T-helper 17 cell (primary cell): ENCODE data around the gene SH3RF3. TPM values are rescaled to one million over a fixed set of nuclear protein-coding genes. Genes with fewer than 3 reads are reported as not detected.
A peak's percentile ranks its signal among the peaks of the same experiment; 100 is the strongest.

Experiments
- ATAC-seq: fragments of 150-1000 bp; cut with Tn5 transposase; 2 replicates; pipeline ENCODE4 v1.10.0; 2021; ENCODE audit warnings: mild to moderate bottlenecking, moderate library complexity
- DNase-seq, 3 donors: peaks; one replicate each; pipeline versions ENCODE4 v3.0.0 to v3.0.0-alpha.2; 2020 to 2021
- H3K9me3 ChIP-seq: one replicate; pipeline ENCODE4 v1.7.0; 2013; ENCODE audit warnings: low read length, mild to moderate bottlenecking; ENCODE audit not compliant: control insufficient read depth, poor library complexity, severe bottlenecking
- H3K27ac Mint-ChIP-seq: one replicate; pipeline ENCODE4 v1.8.0; 2022; ENCODE audit warnings: mild to moderate bottlenecking, moderate library complexity, mixed read lengths
- H3K27me3 Mint-ChIP-seq: one replicate; pipeline ENCODE4 v1.8.0; 2022; ENCODE audit warnings: mixed read lengths
- H3K36me3 Mint-ChIP-seq: one replicate; pipeline ENCODE4 v1.8.0; 2022; ENCODE audit warnings: low read depth, mixed read lengths
- H3K4me1 Mint-ChIP-seq: one replicate; pipeline ENCODE4 v1.8.0; 2022; ENCODE audit warnings: mild to moderate bottlenecking, mixed read lengths
- H3K4me3 Mint-ChIP-seq: one replicate; pipeline ENCODE4 v1.8.0; 2022; ENCODE audit warnings: mild to moderate bottlenecking, moderate library complexity, mixed read lengths
- total RNA-seq, 4 donors: library from RNA in 2 of 4; stranded (reverse) in 2 of 4; gene quantifications; one replicate each; pipeline ENCODE4 v1.2.3 and lab custom pipeline; 2022 to 2026

Gene SH3RF3
- total RNA-seq, 2 donors from 2014 or later: 0.16 to 0.27 TPM

- peaks cover 2% of the 10 kb centered on the region for H3K36me3 Mint-ChIP-seq
- H3K27me3 Mint-ChIP-seq: peaks cover 55% of the 10 kb centered on the region
- H3K27ac Mint-ChIP-seq: no peak overlapping the region
- DNase-seq (no peak), ATAC-seq (no peak)
- peaks cover 6% of the 10 kb centered on the region for H3K4me1 Mint-ChIP-seq
- no peak overlapping the region for H3K4me3 Mint-ChIP-seq
- no peaks in the 10 kb centered on the region for H3K9me3 ChIP-seq
Observed at GRCh38 chr2:109124982-109125592, 3.9 kb upstream of the SH3RF3 start.

- Mint-ChIP-seq H3K27ac (no peak overlapping the region), H3K4me3 (no peak overlapping the region), H3K27me3 (peaks cover 62% of the 10 kb centered on the region), H3K4me1 (peaks cover 10% of the 10 kb centered on the region), H3K36me3 (peaks cover 5% of the 10 kb centered on the region)
- H3K9me3 ChIP-seq: no peaks in the 10 kb centered on the region
- ATAC-seq: no peak
- DNase-seq: no peak
Observed at GRCh38 chr2:109125593-109126500, 3.2 kb upstream of the SH3RF3 start.

- Mint-ChIP-seq H3K27me3 (peaks cover 64% of the 10 kb centered on the region), H3K4me1 (peaks cover 10% of the 10 kb centered on the region), H3K27ac (no peak overlapping the region), H3K36me3 (peaks cover 5% of the 10 kb centered on the region), H3K4me3 (no peak overlapping the region)
- DNase-seq (no peak), ATAC-seq (no peak)
- no peaks in the 10 kb centered on the region for H3K9me3 ChIP-seq
Observed at GRCh38 chr2:109126501-109126860, 2.5 kb upstream of the SH3RF3 start.

GRCh38 chr2:109127556-109127955 lies 1.4 kb upstream of the SH3RF3 start:
- ATAC-seq (no peak), DNase-seq (no peak)
- Mint-ChIP-seq H3K27me3 (peaks cover 64% of the 10 kb centered on the region), H3K4me3 (peak overlapping the region; percentile 82), H3K4me1 (peaks cover 10% of the 10 kb centered on the region), H3K27ac (no peak overlapping the region), H3K36me3 (peaks cover 5% of the 10 kb centered on the region)
- H3K9me3 ChIP-seq: no peaks in the 10 kb centered on the region

DNA sequence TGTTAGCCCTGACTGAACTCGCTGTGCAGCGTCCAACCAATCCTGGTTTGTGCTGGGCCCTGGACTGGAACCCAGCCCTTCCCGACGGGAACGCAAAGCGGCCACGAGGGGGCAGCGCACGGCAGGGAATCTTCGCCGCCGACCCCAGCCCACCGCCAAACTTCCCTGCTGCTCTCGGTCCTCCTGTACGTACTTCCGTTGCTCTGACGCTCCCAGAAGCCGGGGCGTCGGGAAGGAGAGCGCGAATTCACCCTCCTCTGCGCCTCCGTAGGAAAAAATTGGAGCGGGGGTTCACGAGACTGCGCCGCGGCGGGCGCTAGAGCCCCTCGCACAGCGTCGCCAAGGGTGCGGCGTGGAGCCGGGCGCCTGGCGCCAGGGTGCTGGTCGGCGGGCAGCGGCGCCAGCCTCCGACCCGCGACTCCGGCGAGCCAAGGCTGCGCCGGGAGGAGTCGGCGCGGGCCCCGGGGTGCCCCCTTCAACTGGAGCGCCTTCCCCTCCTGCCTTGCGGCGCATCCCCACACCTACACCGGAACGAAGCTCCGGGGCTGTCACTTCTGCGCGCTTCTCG lies 873 bp upstream of the SH3RF3 start:
- no peaks in the 10 kb centered on the region for H3K9me3 ChIP-seq
- Mint-ChIP-seq H3K36me3 (peaks cover 5% of the 10 kb centered on the region), H3K4me1 (peaks cover 10% of the 10 kb centered on the region), H3K27me3 (peaks cover 66% of the 10 kb centered on the region), H3K4me3 (peak overlapping the region; percentile 86), H3K27ac (no peak overlapping the region)
- DNase-seq: peak; percentile 20 to 37 (median 23)
- ATAC-seq: peak; percentile 68

GRCh38 chr2:109129356-109129920 lies 433 bp downstream of the SH3RF3 start:
- DNase-seq: peak in 1 of 3 donors; percentile 13
- peak overlapping the region; percentile 45 for H3K4me3 Mint-ChIP-seq
- peaks cover 10% of the 10 kb centered on the region for H3K4me1 Mint-ChIP-seq
- H3K27me3 Mint-ChIP-seq: peaks cover 74% of the 10 kb centered on the region
- ATAC-seq: peak; percentile 57
- H3K36me3 Mint-ChIP-seq: peaks cover 5% of the 10 kb centered on the region
- no peak overlapping the region for H3K27ac Mint-ChIP-seq
- no peaks in the 10 kb centered on the region for H3K9me3 ChIP-seq

GRCh38 chr2:109129921-109130722 lies 1.1 kb downstream of the SH3RF3 start:
- ATAC-seq (no peak), DNase-seq (no peak)
- peaks cover 72% of the 10 kb centered on the region for H3K27me3 Mint-ChIP-seq
- H3K4me1 Mint-ChIP-seq: peaks cover 10% of the 10 kb centered on the region
- H3K36me3 Mint-ChIP-seq: peaks cover 5% of the 10 kb centered on the region
- H3K9me3 ChIP-seq: no peaks in the 10 kb centered on the region
- no peak overlapping the region for H3K27ac Mint-ChIP-seq
- H3K4me3 Mint-ChIP-seq: peak overlapping the region; percentile 91

- DNase-seq (no peak), ATAC-seq (no peak)
- H3K27me3 Mint-ChIP-seq: peaks cover 72% of the 10 kb centered on the region
- no peaks in the 10 kb centered on the region for H3K9me3 ChIP-seq
- H3K27ac Mint-ChIP-seq: no peak overlapping the region
- H3K4me3 Mint-ChIP-seq: peak overlapping the region; percentile 91
- peaks cover 10% of the 10 kb centered on the region for H3K4me1 Mint-ChIP-seq
- peaks cover 3% of the 10 kb centered on the region for H3K36me3 Mint-ChIP-seq
Observed at GRCh38 chr2:109130723-109130995, 1.7 kb downstream of the SH3RF3 start.

DNA sequence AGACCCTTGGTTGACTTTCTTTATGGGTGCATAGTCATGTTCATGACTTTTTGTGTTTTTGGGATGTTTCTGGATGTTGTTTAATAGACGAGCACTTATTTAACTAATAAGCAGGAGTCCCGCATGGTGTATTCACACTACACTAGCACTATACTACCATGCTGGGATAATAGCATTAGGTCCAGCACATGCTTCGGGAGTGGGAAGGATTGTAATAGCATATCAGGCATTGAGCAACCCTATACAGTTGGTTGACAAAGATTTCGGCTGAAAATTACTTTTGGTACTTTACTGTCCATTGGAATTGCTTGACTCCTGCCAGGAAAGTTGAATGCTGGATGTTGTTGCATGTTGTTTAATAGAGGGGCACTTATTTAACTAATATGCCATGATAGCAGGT lies 2.8 kb downstream of the SH3RF3 start:
- ATAC-seq (no peak), DNase-seq (no peak)
- H3K9me3 ChIP-seq: no peaks in the 10 kb centered on the region
- Mint-ChIP-seq H3K4me3 (no peak overlapping the region), H3K36me3 (peaks cover 3% of the 10 kb centered on the region), H3K27ac (no peak overlapping the region), H3K4me1 (peaks cover 10% of the 10 kb centered on the region), H3K27me3 (peaks cover 72% of the 10 kb centered on the region)

DNA sequence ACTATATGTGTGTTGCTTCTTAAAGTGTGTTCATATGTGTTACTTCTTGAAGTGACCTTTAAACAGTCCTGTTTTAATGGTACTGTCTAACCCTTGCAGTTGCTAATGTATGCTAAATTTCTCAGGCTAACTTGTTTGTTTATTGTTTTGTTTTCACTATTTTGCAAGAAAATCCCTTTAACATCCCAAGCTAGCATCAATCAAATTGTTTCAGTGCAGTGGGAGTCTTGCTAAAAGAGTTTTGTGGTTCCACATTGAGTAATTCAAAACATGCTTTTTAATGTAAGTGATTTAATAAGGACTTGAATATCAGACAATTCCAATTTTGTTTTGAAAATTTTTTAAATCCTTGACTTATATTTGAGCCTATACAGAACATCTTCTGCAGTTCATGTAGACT lies 3.6 kb downstream of the SH3RF3 start:
- peaks cover 74% of the 10 kb centered on the region for H3K27me3 Mint-ChIP-seq
- H3K9me3 ChIP-seq: no peaks in the 10 kb centered on the region
- no peak overlapping the region for H3K27ac Mint-ChIP-seq
- ATAC-seq (no peak), DNase-seq (no peak)
- H3K4me1 Mint-ChIP-seq: peaks cover 13% of the 10 kb centered on the region
- no peak overlapping the region for H3K4me3 Mint-ChIP-seq
- H3K36me3 Mint-ChIP-seq: peaks cover 3% of the 10 kb centered on the region

DNA sequence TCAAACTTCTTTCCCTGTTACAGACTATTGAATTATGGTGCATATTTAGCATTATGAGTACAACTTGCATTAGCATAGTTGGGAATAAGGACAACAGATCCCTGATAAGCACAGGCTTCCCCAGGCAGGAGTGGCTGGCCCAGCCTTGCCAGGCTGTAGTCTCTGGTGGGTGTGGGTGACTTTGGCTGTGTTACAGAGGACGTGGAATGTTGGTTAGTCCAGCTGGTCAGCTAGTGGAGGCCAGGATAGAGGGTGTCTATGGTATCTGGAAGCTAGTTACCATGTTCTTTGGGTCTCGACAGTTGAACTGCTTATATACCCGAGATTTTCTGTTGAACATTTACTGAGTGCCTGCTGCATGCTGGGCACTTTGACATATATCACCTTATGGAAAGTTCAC lies 4.7 kb downstream of the SH3RF3 start:
- H3K9me3 ChIP-seq: no peaks in the 10 kb centered on the region
- ATAC-seq (no peak), DNase-seq (no peak)
- peaks cover 9% of the 10 kb centered on the region for H3K4me1 Mint-ChIP-seq
- no peak overlapping the region for H3K4me3 Mint-ChIP-seq
- H3K27ac Mint-ChIP-seq: no peak overlapping the region
- H3K27me3 Mint-ChIP-seq: peaks cover 81% of the 10 kb centered on the region
- peaks cover 3% of the 10 kb centered on the region for H3K36me3 Mint-ChIP-seq

- ATAC-seq (no peak), DNase-seq (no peak)
- no peaks in the 10 kb centered on the region for H3K9me3 ChIP-seq
- H3K4me1 Mint-ChIP-seq: peaks cover 7% of the 10 kb centered on the region
- H3K27ac Mint-ChIP-seq: no peak overlapping the region
- H3K27me3 Mint-ChIP-seq: peaks cover 86% of the 10 kb centered on the region
- H3K4me3 Mint-ChIP-seq: no peak overlapping the region
- peaks cover 3% of the 10 kb centered on the region for H3K36me3 Mint-ChIP-seq
Observed at GRCh38 chr2:109134741-109135358, 5.8 kb downstream of the SH3RF3 start.
